ENCODE data around the gene RIMS3. TPM values are rescaled to one million over a fixed set of nuclear protein-coding genes. Genes with fewer than 3 reads are reported as not detected.
"Not testable (repeated sequence)": the region's sequence is repeated elsewhere in the genome, so short reads cannot be mapped to it uniquely, and the experiment has no call there.

Gene RIMS3
- total RNA-seq, 1 donor from 2014 or later, result 2.9 TPM

GRCh38 chr1:40583980-40584379, 81.5 kb downstream of the RIMS3 start:
- Histone ChIP-seq H3K36me3 (ENCODE audit: control insufficient read depth, insufficient read depth, low read length) (no peaks in the 10 kb centered on the region), H3K4me3 (ENCODE audit: low read depth, low read length) (no peak overlapping the region), H3K27me3 (ENCODE audit: control insufficient read depth, insufficient read depth, low read length) (no peaks in the 10 kb centered on the region)
- no peak for TF ChIP-seq CTCF (IDR thresholded peaks at IDR 0.05; ENCODE audit: insufficient read depth, low read length, poor library complexity, severe bottlenecking)
- no peak for DNase-seq (ENCODE audit: low read depth)

GRCh38 chr1:40582116-40582515, 83.4 kb downstream of the RIMS3 start:
- Histone ChIP-seq H3K4me3 (ENCODE audit: low read depth, low read length) (no peak overlapping the region), H3K36me3 (ENCODE audit: control insufficient read depth, insufficient read depth, low read length) (no peaks in the 10 kb centered on the region), H3K27me3 (ENCODE audit: control insufficient read depth, insufficient read depth, low read length) (no peaks in the 10 kb centered on the region)
- DNase-seq (ENCODE audit: low read depth), result no peak
- no peak for TF ChIP-seq CTCF (IDR thresholded peaks at IDR 0.05; ENCODE audit: insufficient read depth, low read length, poor library complexity, severe bottlenecking)

- Histone ChIP-seq H3K4me3 (ENCODE audit: low read depth, low read length) (no peak overlapping the region), H3K36me3 (ENCODE audit: control insufficient read depth, insufficient read depth, low read length) (no peaks in the 10 kb centered on the region), H3K27me3 (ENCODE audit: control insufficient read depth, insufficient read depth, low read length) (no peaks in the 10 kb centered on the region)
- no peak for DNase-seq (ENCODE audit: low read depth)
- no peak for TF ChIP-seq CTCF (IDR thresholded peaks at IDR 0.05; ENCODE audit: insufficient read depth, low read length, poor library complexity, severe bottlenecking)
Observed at GRCh38 chr1:40575336-40575735, 90.1 kb downstream of the RIMS3 start.

GRCh38 chr1:40574805-40575204, 90.7 kb downstream of the RIMS3 start:
- not testable (repeated sequence) for H3K36me3 ChIP-seq (ENCODE audit: control insufficient read depth, insufficient read depth, low read length); DNase-seq (ENCODE audit: low read depth); H3K27me3 ChIP-seq (ENCODE audit: control insufficient read depth, insufficient read depth, low read length); H3K4me3 ChIP-seq (ENCODE audit: low read depth, low read length)

Other genes with a start within 250 kb of the RIMS3 start
- gene ZFP69B, start 215.2 kb downstream of the RIMS3 start, total RNA-seq, result 7.9 and 8.1 TPM in 2 replicates
- 4.1 and 4.3 TPM in 2 replicates for gene ZFP69, start 188.4 kb downstream of the RIMS3 start, total RNA-seq
- 10.4 and 10.7 TPM in 2 replicates for gene EXO5, start 156.9 kb downstream of the RIMS3 start, total RNA-seq
- gene ZNF684, start 134.0 kb downstream of the RIMS3 start, total RNA-seq, result 2.3 and 5.2 TPM in 2 replicates
- gene NFYC, start 26.0 kb upstream of the RIMS3 start, total RNA-seq, result 44.0 and 44.4 TPM in 2 replicates
- gene KCNQ4, start 118.1 kb upstream of the RIMS3 start, total RNA-seq, result 2.8 and 3.4 TPM in 2 replicates
- gene CITED4, start 196.7 kb upstream of the RIMS3 start, total RNA-seq, result 31.0 and 48.6 TPM in 2 replicates

Measured in kidney epithelial cell (primary cell).